HG03520 (cell line): Measurements from ENCODE around the gene PLA2G2C.

Source experiments
- ATAC-seq: cut with Tn5 transposase; IDR thresholded peaks from one replicate; pipeline ENCODE4 v1.9.1; 2021; ENCODE audit warnings: mild to moderate bottlenecking, moderate library complexity; ENCODE audit not compliant: unreplicated experiment

Gene PLA2G2C

GRCh38 chr1:20184997-20185833, 1.1 kb downstream of the PLA2G2C start:
- ATAC-seq: no peak

DNA sequence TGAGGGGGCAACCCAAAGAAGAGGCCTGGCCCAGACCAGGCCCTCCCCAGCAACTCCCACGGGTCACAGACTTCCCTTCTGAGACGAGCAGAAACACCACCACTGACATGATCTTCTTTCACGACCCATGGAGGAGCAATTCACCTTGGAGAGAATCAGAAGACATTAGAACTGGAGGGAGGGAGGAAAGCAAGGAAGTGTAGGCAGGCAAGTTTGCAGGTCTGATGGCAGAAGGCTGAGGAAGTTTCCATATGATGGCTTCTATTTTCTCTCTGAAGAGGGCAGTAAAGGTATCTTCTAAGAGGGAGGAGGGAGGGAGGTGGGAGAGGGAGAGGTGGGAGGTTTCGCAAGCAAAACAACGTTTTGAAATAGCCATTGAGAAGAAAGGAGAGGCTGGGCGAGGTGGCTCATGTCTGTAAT, 1.8 kb downstream of the PLA2G2C start:
- no peak for ATAC-seq

GRCh38 chr1:20183616-20184271, 2.6 kb downstream of the PLA2G2C start:
- no peak for ATAC-seq

GRCh38 chr1:20183035-20183434, 3.3 kb downstream of the PLA2G2C start:
- no peak for ATAC-seq

DNA sequence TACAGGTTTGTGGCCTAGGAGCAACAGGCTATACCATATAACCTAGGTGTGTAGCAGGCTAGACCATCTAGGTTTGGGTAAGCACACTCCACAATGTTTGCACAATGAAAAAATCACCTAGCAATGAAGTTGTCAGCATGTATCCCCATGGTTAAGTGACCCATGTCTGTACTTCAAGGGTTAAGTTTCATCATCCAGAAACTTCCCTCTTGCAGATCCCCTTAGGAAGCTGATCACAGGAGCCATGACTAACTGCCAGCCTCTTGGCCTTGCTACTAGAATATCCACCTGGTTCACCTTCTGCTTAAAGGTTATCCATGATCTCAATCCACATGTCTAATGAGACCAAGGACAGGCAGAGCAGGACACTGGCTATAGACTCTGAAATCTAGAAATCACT, 3.9 kb downstream of the PLA2G2C start:
- no peak for ATAC-seq

DNA sequence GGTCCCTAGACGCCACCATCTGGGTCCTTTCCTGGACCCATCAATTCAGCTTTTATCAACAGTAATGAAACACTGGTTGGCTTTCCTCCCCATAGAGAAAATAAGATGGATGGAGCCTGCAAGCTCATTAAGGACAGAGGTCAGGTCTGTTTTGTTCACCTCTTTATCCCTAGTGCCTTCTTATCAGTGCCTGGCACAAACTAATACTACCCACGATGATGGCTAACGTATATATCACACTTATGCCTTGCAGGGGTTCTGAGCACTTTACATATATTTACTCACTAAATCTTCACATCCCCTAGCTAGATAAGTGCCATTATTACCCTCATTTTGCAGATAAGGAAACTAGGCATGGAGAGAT, 5.5 kb downstream of the PLA2G2C start:
- ATAC-seq: no peak

DNA sequence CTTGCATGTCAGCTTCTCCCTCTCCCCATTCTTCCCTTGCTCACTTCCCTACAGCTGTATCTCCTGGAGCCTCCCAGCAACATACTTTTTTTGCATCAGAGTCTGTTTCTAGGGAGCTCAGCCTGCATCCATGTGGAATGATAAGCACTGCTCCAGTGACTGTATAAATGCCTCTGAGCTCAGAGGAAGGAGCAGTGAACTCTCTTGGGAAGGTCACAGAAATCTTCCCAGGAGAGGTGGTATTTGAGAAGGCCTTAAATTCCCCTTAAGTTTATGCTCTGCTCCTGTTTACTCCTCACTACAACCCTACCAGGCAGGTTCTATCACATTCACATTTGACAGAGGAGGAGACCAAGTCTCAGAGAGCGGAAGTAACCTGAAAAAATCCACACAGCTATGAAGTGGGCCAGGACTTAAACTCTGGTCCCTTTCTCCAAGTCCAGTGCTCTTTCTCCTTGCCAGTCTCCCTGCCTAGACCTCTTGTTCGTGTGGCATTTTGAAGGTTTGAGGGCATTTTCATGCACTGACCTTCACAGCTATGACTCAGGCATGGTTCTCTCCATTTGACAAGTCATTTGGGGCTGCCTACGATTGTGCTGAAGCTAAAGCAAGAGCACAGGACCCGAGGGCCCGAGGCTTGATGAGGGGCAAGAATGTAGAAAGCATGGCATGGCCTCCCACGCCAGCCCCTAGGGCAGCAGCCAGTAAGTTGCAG, 6.0 kb downstream of the PLA2G2C start:
- ATAC-seq: no peak

DNA sequence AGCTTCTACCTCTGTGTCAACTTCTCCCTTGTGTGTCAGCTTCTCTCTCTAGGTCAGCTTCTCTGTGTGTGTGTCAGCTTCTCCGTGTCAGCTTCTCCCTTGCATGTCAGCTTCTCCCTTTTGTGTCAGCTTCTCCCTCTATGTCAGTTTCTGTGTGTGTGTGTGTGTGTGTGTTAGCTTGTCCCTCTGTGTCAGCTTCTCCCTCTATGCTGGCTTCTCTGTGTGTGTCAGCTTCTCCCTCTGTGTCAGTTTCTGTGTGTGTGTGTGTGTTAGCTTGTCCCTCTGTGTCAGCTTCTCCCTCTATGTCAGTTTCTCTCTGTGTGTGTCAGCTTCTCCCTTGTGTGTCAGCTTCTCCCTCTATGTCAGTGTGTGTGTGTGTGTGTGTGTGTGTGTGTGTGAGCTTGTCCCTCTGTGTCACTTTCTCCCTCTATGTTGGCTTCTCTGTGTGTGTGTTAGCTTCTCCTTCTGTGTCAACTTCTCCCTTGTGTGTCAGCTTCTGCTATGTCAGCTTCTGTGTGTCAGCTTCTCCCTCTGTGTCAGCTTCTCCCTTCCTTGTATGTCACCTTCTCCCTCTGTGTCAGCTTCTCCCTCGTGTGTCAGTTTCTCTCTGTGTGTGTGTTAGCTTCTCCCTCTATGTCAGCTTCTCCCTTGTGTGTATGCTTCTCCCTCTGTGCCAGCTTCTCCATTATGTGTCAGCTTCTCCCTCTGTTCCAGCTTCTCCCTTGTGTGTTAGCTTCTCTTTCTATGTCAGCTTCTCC, 6.8 kb downstream of the PLA2G2C start:
- no peak for ATAC-seq

- no peak for ATAC-seq
Measured at GRCh38 chr1:20178634-20179370, 7.5 kb downstream of the PLA2G2C start.

DNA sequence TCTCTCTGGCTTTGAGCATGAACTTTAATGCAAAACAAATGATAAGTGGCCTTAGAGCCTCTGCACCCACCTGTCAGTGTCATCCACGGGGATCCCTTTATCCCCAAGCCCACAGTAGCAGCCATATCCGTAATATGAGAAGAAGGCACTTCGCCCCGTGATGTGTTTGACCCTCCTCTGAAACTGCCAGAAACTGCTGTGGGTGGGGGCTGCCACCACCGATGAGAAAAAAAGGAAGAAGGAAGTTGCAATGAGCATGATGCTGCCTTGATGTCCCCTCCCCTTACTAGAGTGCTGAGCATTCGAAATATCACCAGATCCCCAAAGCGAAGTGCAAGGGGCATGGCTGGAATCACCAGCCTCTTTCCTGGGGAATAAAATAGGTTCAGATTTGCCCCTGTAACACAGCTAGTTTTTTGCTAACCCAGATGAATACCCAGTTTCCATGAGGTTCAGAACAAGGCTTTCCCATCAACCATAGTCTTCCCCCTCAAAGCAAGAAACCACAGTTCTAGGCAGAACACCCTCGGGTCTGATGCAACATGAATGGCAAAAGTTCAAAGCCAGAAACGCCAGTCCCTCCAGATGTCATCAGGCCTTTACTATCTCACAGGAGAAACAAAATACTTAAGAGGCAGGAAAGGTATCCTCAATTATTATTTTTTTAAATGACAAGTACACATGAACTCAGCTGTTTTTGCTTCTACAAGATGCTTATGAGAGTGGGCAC, 11.2 kb downstream of the PLA2G2C start:
- no peak for ATAC-seq

DNA sequence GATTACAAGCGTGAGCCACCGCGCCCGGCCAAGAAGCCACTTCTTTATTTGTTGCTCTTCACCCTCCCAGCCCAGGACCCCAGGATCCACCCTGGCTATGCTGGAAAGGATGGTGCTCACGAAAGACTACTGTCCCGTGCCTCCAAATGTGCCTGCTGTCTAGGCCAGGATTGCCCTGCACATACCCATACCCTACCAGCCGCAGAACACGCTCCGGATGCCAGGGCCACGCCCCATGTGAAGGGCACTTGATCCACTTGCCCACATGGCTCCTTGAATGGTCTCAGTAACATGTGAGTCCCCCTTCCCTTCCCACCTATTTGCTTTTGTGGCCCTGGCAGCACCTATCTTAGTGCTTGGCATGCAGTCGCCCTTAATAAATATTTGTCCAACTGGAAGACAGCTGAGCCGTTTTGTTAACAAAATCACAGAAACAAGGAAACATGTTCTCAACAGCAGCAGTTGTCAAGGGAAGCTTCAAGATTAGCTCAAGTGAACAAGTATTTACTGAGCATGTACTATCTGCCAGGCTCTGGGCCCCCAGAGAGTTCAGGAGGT, 14.2 kb downstream of the PLA2G2C start:
- no peak for ATAC-seq

DNA sequence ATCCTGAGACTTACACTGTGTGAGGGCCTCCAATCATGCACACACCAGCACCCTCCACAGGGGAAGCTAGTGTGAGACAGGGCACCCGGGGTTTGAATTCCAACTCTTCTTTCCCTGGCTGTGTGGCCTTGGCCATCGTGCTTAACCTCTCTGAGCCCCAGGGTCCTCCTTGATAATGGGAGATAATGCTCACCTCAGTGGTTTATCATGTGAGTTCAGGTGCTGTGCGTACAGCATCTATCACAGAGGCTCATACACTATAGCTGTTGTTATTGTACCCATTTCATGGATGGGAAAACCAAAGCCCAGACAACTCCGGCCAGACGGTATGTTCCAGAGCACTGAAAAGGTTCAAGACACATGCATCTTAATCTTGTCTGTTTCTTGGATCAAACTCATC, 16.4 kb downstream of the PLA2G2C start:
- ATAC-seq: no peak

- no peak for ATAC-seq
Measured at GRCh38 chr1:20168564-20169491, 17.5 kb downstream of the PLA2G2C start.

- no peak for ATAC-seq
Measured at GRCh38 chr1:20167126-20167525, 19.2 kb downstream of the PLA2G2C start.

DNA sequence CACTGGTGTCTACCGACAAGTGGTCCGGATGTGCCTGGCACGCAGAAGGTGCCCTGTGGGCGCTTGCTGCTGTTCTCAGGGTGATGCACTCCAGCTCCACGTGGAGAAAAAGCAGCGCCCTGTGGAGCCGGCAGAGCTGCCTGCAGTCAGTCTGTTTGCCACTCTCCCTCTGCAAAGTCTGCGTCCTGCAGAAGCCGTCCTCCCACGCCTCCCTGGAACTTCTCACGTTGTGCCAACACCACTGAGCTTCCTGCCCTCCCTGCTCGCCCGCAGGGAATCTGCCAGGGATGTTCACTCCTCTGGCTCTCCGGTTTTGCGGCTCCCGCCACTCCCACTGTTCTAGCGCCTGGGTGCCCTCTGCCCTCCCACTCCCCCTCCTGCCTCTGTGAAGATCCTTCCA, 20.3 kb downstream of the PLA2G2C start:
- ATAC-seq: no peak

- ATAC-seq: no peak
Measured at GRCh38 chr1:20165522-20165951, 20.8 kb downstream of the PLA2G2C start.

DNA sequence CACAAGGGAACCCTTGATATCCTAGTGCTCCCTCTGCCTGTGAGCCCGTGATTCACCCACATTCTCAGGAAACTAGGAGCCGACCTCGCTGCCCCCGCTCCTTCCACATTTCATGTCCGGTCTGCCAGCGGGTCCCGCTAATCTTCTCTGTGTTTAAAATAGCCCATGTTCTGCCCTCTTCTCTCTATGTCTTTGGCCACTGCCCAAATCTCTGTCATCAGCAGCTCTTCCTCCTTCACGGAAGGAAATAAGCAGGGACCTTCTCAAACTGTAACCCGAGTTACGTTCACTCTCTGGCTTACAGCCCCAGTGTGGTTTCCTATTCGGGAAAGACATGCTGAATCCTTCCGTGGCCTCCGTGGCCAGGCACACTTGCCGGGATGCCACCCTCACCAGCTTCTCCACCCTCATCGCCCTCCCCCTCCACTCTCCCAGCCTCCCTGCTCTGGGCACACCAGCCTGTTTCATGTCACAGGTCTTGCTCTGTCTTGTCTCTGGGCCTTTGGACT, 21.6 kb downstream of the PLA2G2C start:
- ATAC-seq: no peak

DNA sequence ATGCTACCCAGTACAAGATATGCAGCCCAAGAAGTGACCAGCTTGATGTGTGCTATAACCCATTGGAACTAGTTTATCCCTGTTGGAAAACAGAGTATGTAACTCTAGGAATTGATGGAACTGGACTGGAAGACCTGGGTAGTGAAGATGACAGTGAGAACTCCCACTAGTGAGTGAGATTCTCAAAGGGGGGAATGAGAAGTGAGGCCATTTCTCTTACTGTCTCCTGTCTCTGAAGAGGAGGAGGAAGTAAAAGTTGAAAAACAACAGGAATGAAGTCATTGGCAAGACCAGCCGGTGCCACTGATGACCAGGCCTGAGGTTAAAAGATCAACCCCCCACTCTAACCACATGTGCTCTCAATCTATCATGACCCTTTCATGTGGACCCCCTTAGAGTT, 26.3 kb downstream of the PLA2G2C start:
- no peak for ATAC-seq
